Adipose tissue (tissue), 3 donors: ENCODE measurements around the gene EIF4E3. TPM values are rescaled to one million over a fixed set of nuclear protein-coding genes. Genes with fewer than 3 reads are reported as not detected.

Source experiments
- H3K27ac ChIP-seq: one replicate; pipeline ENCODE4 v1.5.1; 2013; ENCODE audit warnings: low read depth, low read length
- WGBS, 3 donors: extraction: QIAGEN DNeasy Blood & Tissue Kit; methylation state at CpG; one replicate each; pipeline ENCODE4 v1.1.7; 2013; 5-methylcytosine and 5-hydroxymethylcytosine counted together
- polyA plus RNA-seq, 3 donors: library from polyadenylated mRNA; stranded (reverse); fragments of 200-250 nt; gene quantifications; one replicate each; pipeline ENCODE4 v1.2.3, GENCODE V29; 2013
- donor health status: healthy with polysubstance abuse.
- donor health status: Bipolar disorder and iron deficiency.
- donor health status: healthy.

Gene EIF4E3
- polyA plus RNA-seq, 3 donors: 5.6 to 23.2 (median 15.1) TPM

- WGBS, 3 donors: 78 to 96% (median 83%) methylated on average over 3 of the region's 3 CpGs
- H3K27ac ChIP-seq: no peak overlapping the region
These were observed 63.1 kb downstream of the EIF4E3 start for GRCh38 chr3:71662056-71662455.

- no peak overlapping the region for H3K27ac ChIP-seq
- 39 to 76% (median 73%) methylated on average over 9 of the region's 9 CpGs for WGBS, 3 donors
These were observed 65.2 kb downstream of the EIF4E3 start for GRCh38 chr3:71659864-71660591.

- no peak overlapping the region for H3K27ac ChIP-seq
- WGBS, 3 donors: 33 to 57% (median 54%) methylated on average over 12 of the region's 12 CpGs
These were observed 67.2 kb downstream of the EIF4E3 start for GRCh38 chr3:71657831-71658530.

- H3K27ac ChIP-seq: no peak overlapping the region
- WGBS, 3 donors: 91 to 98% (median 97%) methylated on average over 8 of the region's 8 CpGs
These were observed 70.1 kb downstream of the EIF4E3 start for GRCh38 chr3:71655061-71655460.

- 80 to 83% (median 82%) methylated on average over 6 of the region's 6 CpGs for WGBS, 3 donors
- H3K27ac ChIP-seq: no peak overlapping the region
These were observed 71.8 kb downstream of the EIF4E3 start for GRCh38 chr3:71653414-71653807.

- 29 to 34% (median 34%) methylated on average over 14 of the region's 14 CpGs for WGBS, 3 donors
- no peak overlapping the region for H3K27ac ChIP-seq
These were observed 72.3 kb downstream of the EIF4E3 start for GRCh38 chr3:71652781-71653413.

- WGBS, 3 donors: 78 to 87% (median 86%) methylated on average over 6 of the region's 6 CpGs
- H3K27ac ChIP-seq: no peak overlapping the region
These were observed 73.6 kb downstream of the EIF4E3 start for GRCh38 chr3:71651625-71652024.

GRCh38 chr3:71650372-71650771, 74.8 kb downstream of the EIF4E3 start:
- 56 to 93% (median 87%) methylated on average over 5 of the region's 5 CpGs for whole genome bisulfite sequencing, 3 donors
- H3K27ac ChIP-seq: no peak overlapping the region

- 76 to 90% (median 89%) methylated on average over 6 of the region's 6 CpGs for WGBS, 3 donors
- H3K27ac ChIP-seq: no peak overlapping the region
These were observed 75.4 kb downstream of the EIF4E3 start for GRCh38 chr3:71649757-71650156.

- H3K27ac ChIP-seq: no peak overlapping the region
- 47 to 62% (median 54%) methylated on average over 3 of the region's 3 CpGs for WGBS, 3 donors
These were observed 77.5 kb downstream of the EIF4E3 start for GRCh38 chr3:71647751-71648150.

- no peak overlapping the region for H3K27ac ChIP-seq
These were observed 78.2 kb downstream of the EIF4E3 start for GRCh38 chr3:71646971-71647370.

GRCh38 chr3:71645140-71645539, 80.1 kb downstream of the EIF4E3 start:
- 97 to 99% (median 98%) methylated on average over 3 of the region's 3 CpGs for WGBS, 3 donors
- H3K27ac ChIP-seq: no peak overlapping the region

GRCh38 chr3:71641674-71642073, 83.5 kb downstream of the EIF4E3 start:
- no peak overlapping the region for H3K27ac ChIP-seq
- WGBS, 3 donors: 89 to 91% (median 89%) methylated on average over 4 of the region's 4 CpGs

GRCh38 chr3:71640331-71640983, 84.7 kb downstream of the EIF4E3 start:
- WGBS, 3 donors: 60 to 82% (median 63%) methylated on average over 9 of the region's 9 CpGs
- no peak overlapping the region for H3K27ac ChIP-seq

GRCh38 chr3:71636482-71636881, 88.7 kb downstream of the EIF4E3 start:
- no peak overlapping the region for H3K27ac ChIP-seq
- 85 to 87% (median 86%) methylated on average over 10 of the region's 10 CpGs for WGBS, 3 donors

- H3K27ac ChIP-seq: no peak overlapping the region
- WGBS, 3 donors: 87 to 89% (median 88%) methylated on average over 9 of the region's 9 CpGs
These were observed 89.2 kb downstream of the EIF4E3 start for GRCh38 chr3:71636001-71636400.

GRCh38 chr3:71634671-71635070, 90.5 kb downstream of the EIF4E3 start:
- no peak overlapping the region for H3K27ac ChIP-seq

GRCh38 chr3:71629711-71630110, 95.5 kb downstream of the EIF4E3 start:
- no peak overlapping the region for H3K27ac ChIP-seq
- 22 to 54% (median 38%) methylated on average over 2 of the region's 2 CpGs for WGBS, 3 donors

- 41 to 60% (median 53%) methylated on average over 8 of the region's 8 CpGs for WGBS, 3 donors
- no peak overlapping the region for H3K27ac ChIP-seq
These were observed 95.9 kb downstream of the EIF4E3 start for GRCh38 chr3:71629289-71629688.
